GM18867 (cell line): Measurements from ENCODE around the gene ZNF324B.
"Not testable (repeated sequence)": the region's sequence is repeated elsewhere in the genome, so short reads cannot be mapped to it uniquely, and the experiment has no call there.

Experiments
- ATAC-seq: cut with Tn5 transposase; IDR thresholded peaks from one replicate; pipeline ENCODE4 v1.9.1; 2021; ENCODE audit warnings: mild to moderate bottlenecking, moderate library complexity; ENCODE audit not compliant: unreplicated experiment

The ZNF324B gene

GRCh38 chr19:58451358-58452101 is at the start of gene ZNF324B:
Gene ZNF324B, plus strand, starts transcription at chr19:58451622. Its CDS starts 2,080 bp downstream, at chr19:58453702.
- ATAC-seq, result peak; percentile 95

GRCh38 chr19:58401840-58402421 is 49.5 kb upstream of the ZNF324B start:
- ATAC-seq, result no peak

GRCh38 chr19:58403920-58404478 is 47.4 kb upstream of the ZNF324B start:
- ATAC-seq, result not testable (repeated sequence)

GRCh38 chr19:58406818-58407657 is 44.4 kb upstream of the ZNF324B start:
- ATAC-seq, result no peak

- peak; percentile 6 for ATAC-seq
Measured at GRCh38 chr19:58407658-58408151, 43.7 kb upstream of the ZNF324B start.

GRCh38 chr19:58408152-58409009 is 43.0 kb upstream of the ZNF324B start, which contains the start of gene ZNF584:
Gene ZNF584, plus strand, starts transcription at chr19:58408649. Its CDS starts 499 bp downstream, at chr19:58409148.
- ATAC-seq, result peak; percentile 93

GRCh38 chr19:58409010-58409790 is 42.2 kb upstream of the ZNF324B start:
- ATAC-seq, result peak; percentile 7

GRCh38 chr19:58416604-58417003 is 34.8 kb upstream of the ZNF324B start:
- ATAC-seq, result no peak

- no peak for ATAC-seq
Measured at GRCh38 chr19:58417071-58417470, 34.4 kb upstream of the ZNF324B start.

GRCh38 chr19:58428617-58429016 is 22.8 kb upstream of the ZNF324B start:
- ATAC-seq, result no peak

- no peak for ATAC-seq
Measured at GRCh38 chr19:58429745-58430144, 21.7 kb upstream of the ZNF324B start.

- ATAC-seq, result no peak
Measured at GRCh38 chr19:58434217-58434616, 17.2 kb upstream of the ZNF324B start.

GRCh38 chr19:58439576-58440554 is 11.6 kb upstream of the ZNF324B start, which contains the start of gene ZNF132:
Gene ZNF132, minus strand, starts transcription at chr19:58440153. Its CDS starts 332 bp downstream, at chr19:58439821.
- peak; percentile 90 for ATAC-seq

- ATAC-seq, result no peak
Measured at GRCh38 chr19:58440556-58440955, 10.9 kb upstream of the ZNF324B start.

- ATAC-seq, result not testable (repeated sequence)
Measured at GRCh38 chr19:58442986-58443385, 8.4 kb upstream of the ZNF324B start.

- ATAC-seq, result not testable (repeated sequence)
Measured at GRCh38 chr19:58448860-58449259, 2.6 kb upstream of the ZNF324B start.

- ATAC-seq, result not testable (repeated sequence)
Measured at GRCh38 chr19:58449980-58450379, 1.4 kb upstream of the ZNF324B start.

GRCh38 chr19:58450856-58451357 is 515 bp upstream of the ZNF324B start:
- ATAC-seq, result no peak
